ENCODE results near the gene KRT7. TPM values are rescaled to one million over a fixed set of nuclear protein-coding genes. Genes with fewer than 3 reads are reported as not detected.
A peak's percentile ranks its signal among the peaks of the same experiment; 100 is the strongest.

Gene KRT7
- total RNA-seq, 2 experiments from 2014 or later, result not detected

- H3K4me3 Mint-ChIP-seq, result no peak overlapping the region
- no peaks in the 10 kb centered on the region for H3K36me3 Mint-ChIP-seq (ENCODE audit: low read depth)
- H3K4me1 Mint-ChIP-seq (ENCODE audit: low read depth), result no peaks in the 10 kb centered on the region
Observed at GRCh38 chr12:52197371-52198231, 35.4 kb upstream of the KRT7 start.

GRCh38 chr12:52198454-52199215 lies 34.4 kb upstream of the KRT7 start:
- POLR2A ChIA-PET, result no interaction called here

More at GRCh38 chr12:52197371-52198231, 35.4 kb upstream of the KRT7 start:
- H3K27me3 ChIP-seq (ENCODE audit: control insufficient read depth in 1 of 2, insufficient read depth in 2 of 2, low read length in 2 of 2), result peaks cover 0 to 5% of the 10 kb centered on the region in 2 experiments
- Mint-ChIP-seq H3K9me3 (no peaks in the 10 kb centered on the region), H3K27ac (no peak overlapping the region), H3K27me3 (peaks cover 13% of the 10 kb centered on the region)
- H3K27ac ChIP-seq (ENCODE audit: low read depth in 1 of 2, low read length in 2 of 2), result no peak overlapping the region
- CTCF ChIA-PET, result no interaction called here
- POLR2A ChIA-PET, result no interaction called here
- peaks cover 3% of the 10 kb centered on the region for H3K4me1 ChIP-seq (ENCODE audit: insufficient read depth, low read length)
- intact Hi-C loops (cut with DNase I, micrococcal nuclease), result no loop called here
- no peaks in the 10 kb centered on the region for H3K9me3 ChIP-seq (ENCODE audit: control insufficient read depth in 1 of 2, insufficient read depth in 1 of 2, low read length in 2 of 2)
- H3K36me3 ChIP-seq (ENCODE audit: insufficient read depth, low read length), result no peaks in the 10 kb centered on the region
- H3K4me3 ChIP-seq (ENCODE audit: low read length), result no peak overlapping the region
- peak in 3 of 14 experiments; percentile 8 to 71 (median 50) for DNase-seq
- TF ChIP-seq CTCF (IDR thresholded peaks at IDR 0.05), result no peak
- ATAC-seq (ENCODE audit: poor library complexity), result no peak

More at GRCh38 chr12:52198454-52199215, 34.4 kb upstream of the KRT7 start:
- Histone ChIP-seq H3K27me3 (ENCODE audit: control insufficient read depth in 1 of 2, insufficient read depth in 2 of 2, low read length in 2 of 2) (peaks cover 0 to 7% of the 10 kb centered on the region in 2 experiments), H3K36me3 (ENCODE audit: insufficient read depth, low read length) (no peaks in the 10 kb centered on the region), H3K4me3 (ENCODE audit: low read length) (no peak overlapping the region), H3K4me1 (ENCODE audit: insufficient read depth, low read length) (peaks cover 6% of the 10 kb centered on the region), H3K27ac (ENCODE audit: low read depth in 1 of 2, low read length in 2 of 2) (no peak overlapping the region), H3K9me3 (ENCODE audit: control insufficient read depth in 1 of 2, insufficient read depth in 1 of 2, low read length in 2 of 2) (no peaks in the 10 kb centered on the region)
- no peak for ATAC-seq (ENCODE audit: poor library complexity)
- Mint-ChIP-seq H3K4me1 (ENCODE audit: low read depth) (no peaks in the 10 kb centered on the region), H3K27ac (no peak overlapping the region), H3K4me3 (no peak overlapping the region), H3K36me3 (ENCODE audit: low read depth) (no peaks in the 10 kb centered on the region), H3K9me3 (no peaks in the 10 kb centered on the region), H3K27me3 (peaks cover 19% of the 10 kb centered on the region)
- intact Hi-C loops (cut with DNase I, micrococcal nuclease), result no loop called here
- TF ChIP-seq CTCF (IDR thresholded peaks at IDR 0.05), result no peak
- peak in 2 of 14 experiments; percentile 35 to 39 for DNase-seq
- CTCF ChIA-PET, result no interaction called here

All from CD4-positive, alpha-beta T cell (primary cell).